ENCODE measurements around the gene JUNB.
A peak's percentile ranks its signal among the peaks of the same experiment; 100 is the strongest.

JUNB gene

DNA sequence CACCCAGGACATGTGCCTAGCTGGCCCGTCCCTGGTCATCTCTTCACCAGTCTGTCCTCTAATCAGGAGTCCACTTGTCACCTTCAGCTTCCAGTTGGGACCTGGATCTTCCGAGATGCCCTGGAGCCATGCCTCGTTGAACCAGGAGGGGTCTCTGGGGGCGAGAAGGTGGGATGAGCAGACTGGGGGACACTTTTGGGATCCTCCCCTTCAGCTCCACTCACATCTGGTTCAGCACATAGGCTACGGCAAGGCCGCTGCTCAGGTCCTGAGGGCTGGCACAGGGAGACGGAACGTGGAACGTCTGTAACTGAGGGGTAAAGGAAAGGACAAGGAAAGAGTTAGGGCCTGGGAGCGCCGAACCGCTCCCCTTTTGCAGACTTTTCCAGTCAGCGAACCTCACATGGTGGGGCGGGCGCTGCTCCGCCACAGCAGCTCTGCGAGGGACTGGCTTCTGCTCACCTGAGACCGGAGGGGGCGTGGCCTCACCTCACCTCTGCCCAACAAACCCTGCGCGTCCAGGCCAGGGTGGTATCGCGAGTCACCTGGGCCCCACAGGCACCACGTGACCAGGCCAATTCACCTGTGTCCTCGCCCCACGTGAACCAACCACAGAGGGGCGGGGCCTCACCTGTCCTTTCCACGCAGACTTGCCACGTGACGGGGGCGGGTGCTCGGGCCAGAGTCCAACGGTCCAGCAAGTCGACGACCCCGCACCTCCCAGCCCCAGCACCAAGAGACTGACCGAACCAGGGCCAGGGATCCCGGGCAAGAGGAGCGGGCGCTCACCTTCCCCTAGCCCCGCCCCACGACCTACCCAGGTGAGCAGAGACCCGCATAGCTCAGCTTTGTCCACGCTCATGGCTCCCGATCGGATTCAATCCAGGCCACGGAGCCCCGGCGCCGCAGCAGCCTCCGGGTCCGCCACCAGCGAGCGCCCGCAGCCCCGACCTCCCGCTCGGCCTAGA is 16.4 kb upstream of the JUNB start, which contains the start of gene HOOK2:
HOOK2 (minus strand) TSS at position 965 of the 968 bp plus-strand sequence; CDS start at position 862, 103 bp downstream.
- DNase-seq = no peak

DNA sequence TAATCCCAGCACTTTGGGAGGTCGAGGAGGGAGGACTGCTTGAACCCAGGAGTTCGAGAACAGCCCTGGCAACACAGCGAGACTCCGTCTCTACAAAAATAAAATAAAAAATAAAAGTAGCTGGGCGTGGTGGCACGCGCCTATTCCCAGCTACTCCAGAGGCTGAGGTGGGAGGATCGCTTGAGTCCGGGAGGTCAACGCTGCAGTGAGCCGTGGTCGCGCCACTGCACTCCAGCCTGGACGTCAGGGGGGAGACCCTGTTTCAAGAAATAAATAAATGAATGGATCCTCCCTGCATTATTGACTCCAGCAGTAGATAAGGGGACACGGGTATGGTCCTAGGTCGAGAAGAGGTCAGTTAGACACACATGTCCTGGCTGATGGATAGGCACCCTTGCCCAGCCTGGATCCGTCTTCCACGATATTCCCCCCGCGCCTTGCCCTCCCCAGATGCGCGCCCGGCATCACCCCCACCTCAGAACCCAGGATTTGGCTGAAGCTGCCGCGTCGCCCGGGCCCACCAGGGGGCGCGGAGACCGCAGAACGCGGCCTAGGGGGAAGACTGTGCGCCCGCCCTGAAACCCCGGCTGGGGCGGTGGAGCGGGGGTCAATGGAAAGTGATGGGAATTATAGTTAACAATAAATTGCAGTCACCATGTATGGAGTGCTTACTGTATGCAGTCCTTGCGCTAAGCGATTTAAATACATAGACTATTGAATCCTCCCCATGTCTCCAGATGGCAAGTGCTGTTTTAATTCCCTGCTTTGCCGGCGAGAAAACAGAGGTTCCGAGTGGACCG is 13.9 kb upstream of the JUNB start:
- DNase-seq = peak; percentile 75

GRCh38 chr19:12778017-12778904 is 13.0 kb upstream of the JUNB start:
- DNase-seq = peak; percentile 51

GRCh38 chr19:12778905-12779161 is 12.5 kb upstream of the JUNB start:
- DNase-seq = no peak

DNA sequence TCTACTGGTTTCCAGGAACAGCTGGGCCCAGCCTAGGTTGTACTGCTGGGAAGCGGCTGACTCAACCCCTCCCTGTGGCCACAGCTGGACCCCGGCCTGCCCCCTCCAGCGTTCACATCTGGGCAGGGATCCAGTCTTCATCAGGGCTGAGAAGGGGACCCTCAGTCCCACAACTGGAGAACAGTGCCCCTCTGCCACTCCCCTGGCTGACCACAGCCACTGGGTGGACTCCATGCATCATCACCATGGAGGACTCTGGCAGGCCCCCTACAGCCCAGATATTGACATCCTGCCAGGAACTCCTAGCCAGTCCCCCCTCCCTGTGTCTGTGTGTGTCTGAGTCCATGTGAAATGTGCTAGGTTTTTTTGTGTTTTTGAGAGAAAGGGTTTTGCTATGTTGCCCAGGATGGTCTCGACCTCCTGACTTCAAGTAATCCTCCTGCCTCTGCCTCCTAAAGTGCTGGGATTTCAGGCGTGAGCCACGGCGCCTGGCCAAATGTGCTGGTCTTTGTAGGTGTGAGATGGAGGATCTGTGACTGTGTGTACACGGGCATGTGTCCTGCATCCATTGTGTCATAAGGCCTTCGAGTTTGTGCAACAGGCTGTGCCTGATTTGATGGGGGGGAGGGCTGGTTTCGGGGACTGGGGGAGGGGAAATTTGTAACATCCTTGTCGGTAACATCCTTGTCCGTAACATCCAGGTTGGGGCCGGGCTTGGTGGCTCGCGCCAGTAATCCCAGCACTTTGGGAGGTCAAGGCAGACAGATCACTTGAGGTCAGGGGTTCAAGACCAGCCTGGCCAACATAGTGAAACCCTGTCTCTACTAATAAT is 11.9 kb upstream of the JUNB start:
- peak; percentile 64 for DNase-seq

DNA sequence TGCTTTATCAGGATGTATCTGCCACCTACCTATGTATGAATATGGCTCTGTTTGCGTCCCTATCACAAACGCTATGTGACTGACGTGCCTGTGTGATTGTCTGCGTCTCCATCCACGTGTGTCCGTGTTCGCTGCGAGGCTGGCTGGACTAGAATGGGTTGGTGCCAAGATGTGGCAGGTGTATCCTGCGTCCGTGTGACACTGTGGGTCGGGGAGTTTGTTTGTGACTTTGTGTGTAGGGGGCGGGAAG is 9.2 kb upstream of the JUNB start:
- DNase-seq = no peak

DNA sequence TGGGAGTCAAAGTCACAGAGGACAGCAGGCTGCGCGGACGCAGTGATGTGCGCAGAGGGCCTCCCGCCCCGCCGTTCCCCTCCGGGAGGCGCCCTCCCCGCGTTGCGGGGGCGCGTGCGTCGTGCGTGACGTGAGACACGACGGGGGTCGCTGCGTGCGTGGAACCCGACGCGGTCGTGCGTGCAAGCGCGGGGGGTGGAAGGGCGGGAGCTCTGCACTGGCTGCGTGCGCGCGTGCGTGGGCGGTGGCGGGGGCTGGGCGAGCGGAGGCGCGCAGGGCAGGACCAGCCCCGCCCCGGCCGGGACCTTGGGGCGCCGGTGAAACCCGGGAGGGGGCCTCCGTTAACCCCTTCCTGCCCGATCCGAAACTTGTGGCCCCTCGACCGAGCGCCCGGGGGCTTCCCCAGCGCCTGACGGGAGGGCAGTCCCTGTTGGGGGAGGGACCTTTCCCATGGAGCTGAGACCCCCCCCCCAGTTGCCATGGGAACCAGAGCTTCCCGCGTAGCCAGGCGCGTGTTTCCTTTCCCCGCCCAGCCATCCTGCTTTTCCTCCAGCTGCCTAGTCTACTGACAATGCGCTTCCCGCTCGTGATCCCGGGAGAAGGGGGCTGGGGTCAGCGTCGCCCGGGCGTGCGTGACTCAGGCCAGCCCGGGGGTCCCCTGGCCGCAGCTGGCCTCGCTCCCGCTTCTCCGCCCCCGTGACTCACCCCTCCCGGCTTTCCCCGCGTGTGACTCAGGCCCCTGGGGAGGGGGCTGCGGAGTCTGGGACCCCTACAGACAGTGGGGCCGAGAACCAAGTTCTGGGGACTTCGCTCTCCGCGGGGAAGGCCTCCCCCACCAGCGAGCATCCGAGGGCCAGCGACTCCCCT is 8.6 kb upstream of the JUNB start:
- DNase-seq = peak; percentile 75

- peak; percentile 24 for DNase-seq
Observed at GRCh38 chr19:12783291-12783848, 7.9 kb upstream of the JUNB start.

DNA sequence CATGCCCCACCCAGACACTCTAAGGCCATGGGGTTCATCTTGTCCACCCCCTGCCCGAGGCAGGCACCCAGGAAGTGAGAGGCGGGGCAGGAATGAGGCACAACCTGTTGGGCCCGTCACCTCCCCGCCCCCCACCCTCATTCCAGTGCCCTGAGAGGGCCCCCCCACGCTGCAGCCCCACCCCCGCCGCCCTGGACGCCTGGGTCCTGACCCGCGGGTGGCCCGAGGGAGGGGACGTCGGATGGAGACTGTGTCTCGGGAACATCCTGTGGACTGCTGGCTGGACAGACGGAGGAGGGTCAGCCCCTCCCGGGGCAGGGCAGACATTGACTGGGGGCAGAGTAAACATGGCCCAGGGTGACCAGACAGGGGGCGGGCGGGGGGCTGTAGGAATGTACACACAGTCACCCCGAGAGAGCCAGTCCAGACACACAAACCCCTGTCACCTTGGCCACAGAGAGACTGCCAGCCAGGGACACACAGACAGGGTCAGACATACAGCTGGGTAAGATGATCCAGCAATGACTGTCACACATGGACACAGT is 7.4 kb upstream of the JUNB start:
- DNase-seq = no peak

DNA sequence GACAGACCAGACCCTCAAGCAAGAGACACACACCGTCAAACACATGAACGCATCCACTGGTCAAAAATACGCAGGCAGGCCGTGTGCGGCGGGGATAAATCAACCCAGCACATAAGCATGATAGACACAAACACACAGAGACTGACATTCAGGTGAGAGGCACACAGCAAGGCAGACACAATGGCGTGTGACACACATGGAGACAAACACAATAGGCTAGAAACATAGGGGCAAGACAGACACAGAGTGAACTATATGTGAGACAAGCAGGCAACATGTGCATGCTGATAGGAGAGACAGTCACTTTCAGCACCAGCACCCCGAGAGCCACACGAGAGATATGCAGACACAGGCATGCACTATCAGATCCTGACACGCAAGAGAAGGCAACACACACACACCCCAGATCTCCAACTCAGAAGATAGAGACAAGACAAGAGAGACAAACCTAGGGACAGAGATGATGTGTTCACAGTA is 6.9 kb upstream of the JUNB start:
- DNase-seq = peak; percentile 98

GRCh38 chr19:12784871-12785430 is 6.3 kb upstream of the JUNB start:
- DNase-seq = no peak

GRCh38 chr19:12785431-12786031 is 5.8 kb upstream of the JUNB start:
- peak; percentile 69 for DNase-seq

DNA sequence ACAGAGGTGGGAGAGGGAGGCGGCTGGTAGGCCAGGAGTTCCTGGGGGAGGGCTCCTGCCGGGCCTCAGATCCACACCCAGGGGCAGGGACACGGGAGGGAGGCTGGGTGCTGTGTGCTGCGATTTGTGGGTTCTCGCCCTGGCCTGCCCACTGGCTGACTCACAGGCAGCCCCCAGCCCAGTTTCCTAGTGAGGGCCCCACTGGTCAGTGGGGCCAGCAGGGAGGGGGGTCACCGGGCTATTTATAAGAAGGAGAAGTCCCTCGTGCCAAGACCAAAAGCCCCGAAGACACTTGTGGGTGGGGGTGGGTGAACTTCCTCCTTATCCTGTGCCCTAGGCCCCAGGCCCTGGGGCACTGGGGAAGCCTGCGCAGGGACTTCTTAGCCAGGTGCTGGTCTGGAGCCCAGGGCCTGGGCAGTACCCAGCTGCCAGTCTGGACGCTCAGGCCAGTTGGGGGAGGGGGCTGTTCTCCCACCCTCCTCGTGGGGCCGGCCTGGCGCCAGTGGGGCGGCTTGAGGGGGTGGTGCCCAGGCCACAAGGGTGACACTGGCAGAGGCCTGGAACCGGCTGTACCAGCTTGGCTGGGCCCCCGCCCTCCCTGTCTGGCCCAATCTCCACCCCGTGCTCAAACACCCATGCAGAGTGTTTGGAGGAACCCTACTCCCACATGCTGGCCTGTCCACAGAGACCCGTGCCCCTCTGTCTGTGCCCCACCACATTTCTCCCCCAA is 5.0 kb upstream of the JUNB start:
- peak; percentile 62 for DNase-seq

DNA sequence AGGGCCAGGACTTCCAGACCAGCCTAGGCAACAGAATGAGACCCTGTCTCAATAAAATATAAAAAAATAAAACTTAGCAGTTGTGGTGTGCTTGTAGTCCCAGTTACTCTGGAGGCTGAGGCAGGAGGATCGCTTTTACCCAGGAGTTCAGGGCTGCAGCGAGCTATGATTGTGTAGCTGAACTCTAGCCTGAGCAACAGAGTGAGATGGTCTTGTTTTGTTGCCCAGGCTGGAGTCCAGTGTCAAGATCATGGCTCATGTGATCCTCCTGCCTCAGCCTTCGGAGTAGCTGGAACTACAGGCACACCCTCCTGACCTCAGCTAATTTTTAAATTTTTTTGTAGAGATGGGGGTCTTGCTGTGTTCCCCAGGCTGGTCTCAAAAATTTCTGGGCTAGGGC is 4.3 kb upstream of the JUNB start:
- peak; percentile 26 for DNase-seq

- no peak for DNase-seq
Observed at GRCh38 chr19:12787458-12787857, 3.8 kb upstream of the JUNB start.

- peak; percentile 65 for DNase-seq
Observed at GRCh38 chr19:12788042-12788681, 3.1 kb upstream of the JUNB start.

- peak; percentile 93 for DNase-seq
Observed at GRCh38 chr19:12788682-12789097, 2.6 kb upstream of the JUNB start.

Data from hematopoietic multipotent progenitor cell treated with erythropoietin and hydrocortisone succinate and interleukin-3 and kit ligand, for 8 days (in vitro differentiated cells).